ENCODE measurements around the gene AFF3.

- no peak for TF ChIP-seq ZNF565 (CRISPR knock-in tag; conservative IDR thresholded peaks at IDR 0.05; ENCODE audit: low read depth)
- no peak for TF ChIP-seq RARB (CRISPR knock-in tag; IDR thresholded peaks at IDR 0.05)
- TF ChIP-seq PATZ1 (CRISPR knock-in tag; IDR thresholded peaks at IDR 0.05; ENCODE audit: borderline replicate concordance), result no peak
- no peak for TF ChIP-seq ZFP30 (CRISPR knock-in tag; IDR thresholded peaks at IDR 0.05)
- no peak for TF ChIP-seq SNAI2 (CRISPR knock-in tag; IDR thresholded peaks at IDR 0.05)
- no peak for TF ChIP-seq ZC3H10 (CRISPR knock-in tag; IDR thresholded peaks at IDR 0.05)
- no peak for TF ChIP-seq TOX (CRISPR knock-in tag; IDR thresholded peaks at IDR 0.05; ENCODE audit: borderline replicate concordance)
- no peak for TF ChIP-seq POU6F1 (CRISPR knock-in tag; IDR thresholded peaks at IDR 0.05; ENCODE audit: borderline replicate concordance, low read depth)
- TF ChIP-seq ZFP3 (CRISPR knock-in tag; IDR thresholded peaks at IDR 0.05), result no peak
- TF ChIP-seq ARNTL (CRISPR knock-in tag; IDR thresholded peaks at IDR 0.05; ENCODE audit: borderline replicate concordance, low read depth), result no peak
- no peak for TF ChIP-seq GLIS3 (CRISPR knock-in tag; IDR thresholded peaks at IDR 0.05)
These were observed 81.5 kb downstream of the AFF3 start for GRCh38 chr2:100060875-100061274.

Measured in SK-N-SH treated with all-trans-retinoic acid at 6 μM for 48 hours (cell line).